Measurements from ENCODE around the gene OAS3. TPM values are rescaled to one million over a fixed set of nuclear protein-coding genes. Genes with fewer than 3 reads are reported as not detected.

Gene OAS3
- total and polyA plus RNA-seq, 10 of the 15 experiments (the other 5 are each of a cell fraction or from before 2014, with no cell fraction given), result 5.1 to 107 (median 18.0) TPM

GRCh38 chr12:112937741-112938719 lies at the start of gene OAS3 (continued):
- TF ChIP-seq MTA2 (IDR thresholded peaks at IDR 0.05; ENCODE audit: low read depth), result 0 out of 2 replicates have a peak, but pooled peaks have one; percentile 26
- TF ChIP-seq BMI1 (IDR thresholded peaks at IDR 0.05; ENCODE audit: borderline replicate concordance), result no peak
- TF ChIP-seq EED (IDR thresholded peaks at IDR 0.05; ENCODE audit: low read depth), result peak; percentile 88
- TF ChIP-seq IKZF2 (IDR thresholded peaks at IDR 0.05), result peak; percentile 87 to 89
- no peak for TF ChIP-seq IRF3 (IDR thresholded peaks at IDR 0.05)
- TF ChIP-seq BACH1 (IDR thresholded peaks at IDR 0.05; ENCODE audit: borderline replicate concordance), result peak; percentile 64; the same call in 1 of the 2 replicates
- peak; percentile 61; the same call in 1 of the 2 replicates for TF ChIP-seq NBN (IDR thresholded peaks at IDR 0.05)

GRCh38 chr12:112891093-112892024 lies 46.9 kb upstream of the OAS3 start:
- H3K79me2 ChIP-seq (ENCODE audit: control insufficient read depth, insufficient read depth, low read length), result no peaks in the 10 kb centered on the region
- no peaks in the 10 kb centered on the region for H3K4me1 ChIP-seq (ENCODE audit: control insufficient read depth, insufficient read depth, low read length)
- CTCF ChIA-PET, result no interaction called here
- H3K27me3 ChIP-seq (replicated peaks in 1 of 2; ENCODE audit: control insufficient read depth in 2 of 2, insufficient read depth in 2 of 2, low read length in 1 of 2), result peaks cover 0 to 5% of the 10 kb centered on the region in 2 experiments; a peak in 1 of 4 replicates
- WGBS (ENCODE audit: insufficient coverage, insufficient replicate concordance, low lambda C conversion rate, missing lambda C conversion rate), result 39% methylated on average over 6 of the region's 6 CpGs
- no peak for ATAC-seq
- FAIRE-seq, result no peak
- RAD21 ChIA-PET (ENCODE audit: unreplicated experiment), result no interaction called here
- H3K36me3 ChIP-seq (ENCODE audit: control insufficient read depth in 2 of 2, insufficient read depth in 2 of 2, low read length in 1 of 2), result no peaks in the 10 kb centered on the region
- BruUV-seq (replicated peaks), result no TSS peak
- no peak overlapping the region for H3K4me2 ChIP-seq (ENCODE audit: control insufficient read depth, insufficient read depth)
- no peaks in the 10 kb centered on the region for H4K20me1 ChIP-seq (ENCODE audit: control insufficient read depth, insufficient read depth)
- H3K4me3 ChIP-seq, result no peak overlapping the region
- SMC1A ChIA-PET (ENCODE audit: uncharacterized antibody, unreplicated experiment), result no interaction called here
- POLR2A ChIA-PET, result no interaction called here
- H3K9me3 ChIP-seq (replicated peaks; ENCODE audit: control insufficient read depth, insufficient read depth, low read length), result no peaks in the 10 kb centered on the region; the same call in 2 of the 3 replicates
- intact Hi-C loops (cut with micrococcal nuclease; ENCODE audit: unreplicated experiment), result no loop called here
- H2AFZ ChIP-seq (ENCODE audit: control insufficient read depth, low read depth, low read length), result no peak overlapping the region
- H3K9ac ChIP-seq (ENCODE audit: control insufficient read depth, insufficient read depth, low read length), result no peak overlapping the region
- no peak overlapping the region for H3K27ac ChIP-seq (ENCODE audit: control insufficient read depth, insufficient read depth)
- TF ChIP-seq ZNF622 (IDR thresholded peaks at IDR 0.05) (no peak), NFYB (IDR thresholded peaks at IDR 0.05; ENCODE audit: insufficient read depth, low read depth, low read length) (no peak), RUNX3 (IDR thresholded peaks at IDR 0.05; ENCODE audit: low read length) (no peak), HDAC2 (IDR thresholded peaks at IDR 0.05) (no peak), CHD2 (IDR thresholded peaks at IDR 0.05; ENCODE audit: borderline replicate concordance, low read depth, low read length) (no peak), ZNF217 (IDR thresholded peaks at IDR 0.05) (no peak), CEBPB (IDR thresholded peaks at IDR 0.05; ENCODE audit: borderline replicate concordance in 1 of 2, low read depth in 2 of 2, low read length in 2 of 2) (no peak), SMARCA5 (IDR thresholded peaks at IDR 0.05) (no peak), MTA3 (IDR thresholded peaks at IDR 0.05; ENCODE audit: borderline replicate concordance, low read length) (no peak), SUPT20H (IDR thresholded peaks at IDR 0.05; ENCODE audit: borderline replicate concordance, control insufficient read depth, low read depth, low read length) (no peak), EP300 (IDR thresholded peaks at IDR 0.05; ENCODE audit: borderline replicate concordance in 1 of 2, control insufficient read depth in 1 of 2, low read depth in 2 of 2, low read length in 2 of 2) (no peak), ZNF24 (IDR thresholded peaks at IDR 0.05) (no peak)
- in situ Hi-C loops (cut with MboI), result no loop called here
- no peak for DNase-seq (ENCODE audit: low read depth, low spot score)
